Neural cell (in vitro differentiated cells): ENCODE measurements around the gene TNP2. TPM values are rescaled to one million over a fixed set of nuclear protein-coding genes. Genes with fewer than 3 reads are reported as not detected.

Source experiments
- H2AFZ ChIP-seq: fragments of 200-600, 300-800 bp; sonication (generic), shearing (Covaris generic); 2 replicates; pipeline ENCODE4 v1.6.0; 2014; ENCODE audit warnings: low read depth, mild to moderate bottlenecking, antibody characterized with exemption, low read length, moderate library complexity
- H3F3A ChIP-seq: fragments of 200-600 bp; shearing (Covaris generic); 2 replicates; pipeline ENCODE4 v1.6.1; 2016; ENCODE audit warnings: mild to moderate bottlenecking, moderate library complexity, mixed read lengths, antibody characterized with exemption, low read length; ENCODE audit not compliant: insufficient read depth, poor library complexity, severe bottlenecking
- H3K27ac ChIP-seq: fragments of 200-600, 300-800 bp; sonication (generic), shearing (Covaris generic); 2 replicates; pipeline ENCODE4 v1.5.1; 2014; ENCODE audit warnings: mild to moderate bottlenecking, low read length, moderate library complexity
- H3K27me3 ChIP-seq: fragments of 300-800, 200-600 bp; sonication (generic), shearing (Covaris generic); 2 replicates; pipeline ENCODE4 v1.6.0; 2014; ENCODE audit warnings: mild to moderate bottlenecking, low read depth, low read length, moderate library complexity; ENCODE audit not compliant: insufficient read depth
- H3K36me3 ChIP-seq: fragments of 300-800, 200-600 bp; sonication (generic), shearing (Covaris generic); 2 replicates; pipeline ENCODE4 v1.5.1; 2014; ENCODE audit warnings: mild to moderate bottlenecking, antibody characterized with exemption, low read length, moderate library complexity; ENCODE audit not compliant: insufficient read depth
- H3K4me2 ChIP-seq: fragments of 300-800, 200-600 bp; sonication (generic), shearing (Covaris generic); 2 replicates; pipeline ENCODE4 v1.6.0; 2014; ENCODE audit warnings: mild to moderate bottlenecking, low read length
- H3K4me3 ChIP-seq: fragments of 300-800, 200-600 bp; sonication (generic), shearing (Covaris generic); 2 replicates; pipeline ENCODE4 v1.5.1; 2014; ENCODE audit warnings: mild to moderate bottlenecking, low read length, moderate library complexity
- H3K79me2 ChIP-seq: fragments of 200-600 bp; shearing (Covaris generic); replicated peaks from 2 replicates; pipeline ENCODE4 v1.6.0; 2014; ENCODE audit warnings: mild to moderate bottlenecking, low read length, moderate library complexity; ENCODE audit not compliant: insufficient read depth
- H3K9ac ChIP-seq: fragments of 300-800, 200-600 bp; sonication (generic), shearing (Covaris generic); 2 replicates; pipeline ENCODE4 v1.6.1; 2016; ENCODE audit warnings: mild to moderate bottlenecking, low read length, mixed read lengths
- H3K9me2 ChIP-seq: fragments of 200-600 bp; shearing (Covaris generic); 2 replicates; pipeline ENCODE4 v1.6.1; 2016; ENCODE audit warnings: mild to moderate bottlenecking, low read length, mixed read lengths; ENCODE audit not compliant: insufficient read depth
- H3K9me3 ChIP-seq: fragments of 200-600, 300-800 bp; sonication (generic), shearing (Covaris generic); 2 replicates; pipeline ENCODE4 v1.6.1; 2016; ENCODE audit warnings: mild to moderate bottlenecking, mixed run types, low read length, moderate library complexity, mixed read lengths
- H4K20me1 ChIP-seq: fragments of 200-600 bp; shearing (Covaris generic); 2 replicates; pipeline ENCODE4 v1.6.1; 2016; ENCODE audit warnings: mild to moderate bottlenecking, mixed run types; ENCODE audit not compliant: insufficient read depth
- EP300 ChIP-seq: fragments of 450-650 bp; conservative IDR thresholded peaks from 2 replicates; pipeline ENCODE4 v1.6.1; 2014; ENCODE audit warnings: antibody characterized with exemption, mild to moderate bottlenecking, moderate library complexity; ENCODE audit not compliant: poor library complexity, severe bottlenecking
- EZH2 ChIP-seq: fragments of 200-600, 300-800 bp; shearing (Covaris generic), sonication (generic); IDR thresholded peaks from 2 replicates; pipeline ENCODE4 v1.6.1; 2014; ENCODE audit warnings: antibody characterized with exemption, low read length, borderline replicate concordance, mild to moderate bottlenecking; ENCODE audit not compliant: insufficient read depth, poor library complexity, severe bottlenecking
- MXI1 ChIP-seq: fragments of 450-650 bp; conservative IDR thresholded peaks from 2 replicates; pipeline ENCODE4 v1.6.1; 2014; ENCODE audit warnings: antibody characterized with exemption, mild to moderate bottlenecking; ENCODE audit not compliant: poor library complexity, severe bottlenecking
- POLR2AphosphoS5 ChIP-seq: IDR thresholded peaks from 2 replicates; pipeline ENCODE4 v1.6.1; 2012
- RAD21 ChIP-seq: fragments of 450-650 bp; conservative IDR thresholded peaks from 2 replicates; pipeline ENCODE4 v1.6.1; 2014; ENCODE audit warnings: antibody characterized with exemption, mild to moderate bottlenecking, moderate library complexity
- REST ChIP-seq: IDR thresholded peaks from 2 replicates; pipeline ENCODE4 v1.6.1; 2012; ENCODE audit warnings: borderline replicate concordance
- SMC3 ChIP-seq: fragments of 450-650 bp; conservative IDR thresholded peaks from 2 replicates; pipeline ENCODE4 v1.6.1; 2014; ENCODE audit warnings: antibody characterized with exemption, mild to moderate bottlenecking, moderate library complexity; ENCODE audit not compliant: poor library complexity
- TAF1 ChIP-seq: IDR thresholded peaks from 2 replicates; pipeline ENCODE4 v1.6.1; 2012; ENCODE audit warnings: low read depth
- polyA plus RNA-seq: library from polyadenylated mRNA; depleted of rRNA; stranded (reverse); fragments of >200 nt; gene quantifications from 2 replicates; pipeline ENCODE4 v1.2.3, GENCODE V29; 2014
- TF ChIP-seq, protein P1 (sequence below): fragments of 450-650 bp; IDR thresholded peaks from 2 replicates; pipeline ENCODE4 v1.5.1; 2014; ENCODE audit warnings: antibody characterized with exemption, mild to moderate bottlenecking, moderate library complexity; ENCODE audit not compliant: poor library complexity, severe bottlenecking

The TNP2 gene
- polyA plus RNA-seq, 1 donor from 2014 or later: not detected

- no peak overlapping the region for H3K4me3 ChIP-seq
- no peaks in the 10 kb centered on the region for H3K9me2 ChIP-seq
- no peak overlapping the region for H2AFZ ChIP-seq
- H4K20me1 ChIP-seq: no peaks in the 10 kb centered on the region
- no peaks in the 10 kb centered on the region for H3K79me2 ChIP-seq
- no peaks in the 10 kb centered on the region for H3K36me3 ChIP-seq
- no peak overlapping the region for H3K27ac ChIP-seq
- no peaks in the 10 kb centered on the region for H3K27me3 ChIP-seq
- no peak overlapping the region for H3K4me2 ChIP-seq
- no peak overlapping the region for H3K9ac ChIP-seq
- no peaks in the 10 kb centered on the region for H3K9me3 ChIP-seq
- no peaks in the 10 kb centered on the region for H3F3A ChIP-seq
- TF ChIP-seq EZH2 (no peak), REST (no peak), TAF1 (no peak), EP300 (no peak), RAD21 (no peak), SMC3 (no peak), POLR2AphosphoS5 (no peak), MXI1 (no peak)
- TF ChIP-seq, protein P1, sequence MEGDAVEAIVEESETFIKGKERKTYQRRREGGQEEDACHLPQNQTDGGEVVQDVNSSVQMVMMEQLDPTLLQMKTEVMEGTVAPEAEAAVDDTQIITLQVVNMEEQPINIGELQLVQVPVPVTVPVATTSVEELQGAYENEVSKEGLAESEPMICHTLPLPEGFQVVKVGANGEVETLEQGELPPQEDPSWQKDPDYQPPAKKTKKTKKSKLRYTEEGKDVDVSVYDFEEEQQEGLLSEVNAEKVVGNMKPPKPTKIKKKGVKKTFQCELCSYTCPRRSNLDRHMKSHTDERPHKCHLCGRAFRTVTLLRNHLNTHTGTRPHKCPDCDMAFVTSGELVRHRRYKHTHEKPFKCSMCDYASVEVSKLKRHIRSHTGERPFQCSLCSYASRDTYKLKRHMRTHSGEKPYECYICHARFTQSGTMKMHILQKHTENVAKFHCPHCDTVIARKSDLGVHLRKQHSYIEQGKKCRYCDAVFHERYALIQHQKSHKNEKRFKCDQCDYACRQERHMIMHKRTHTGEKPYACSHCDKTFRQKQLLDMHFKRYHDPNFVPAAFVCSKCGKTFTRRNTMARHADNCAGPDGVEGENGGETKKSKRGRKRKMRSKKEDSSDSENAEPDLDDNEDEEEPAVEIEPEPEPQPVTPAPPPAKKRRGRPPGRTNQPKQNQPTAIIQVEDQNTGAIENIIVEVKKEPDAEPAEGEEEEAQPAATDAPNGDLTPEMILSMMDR: no peak
These were observed 39.2 kb downstream of the TNP2 start for GRCh38 chr16:11229906-11230305.

DNA sequence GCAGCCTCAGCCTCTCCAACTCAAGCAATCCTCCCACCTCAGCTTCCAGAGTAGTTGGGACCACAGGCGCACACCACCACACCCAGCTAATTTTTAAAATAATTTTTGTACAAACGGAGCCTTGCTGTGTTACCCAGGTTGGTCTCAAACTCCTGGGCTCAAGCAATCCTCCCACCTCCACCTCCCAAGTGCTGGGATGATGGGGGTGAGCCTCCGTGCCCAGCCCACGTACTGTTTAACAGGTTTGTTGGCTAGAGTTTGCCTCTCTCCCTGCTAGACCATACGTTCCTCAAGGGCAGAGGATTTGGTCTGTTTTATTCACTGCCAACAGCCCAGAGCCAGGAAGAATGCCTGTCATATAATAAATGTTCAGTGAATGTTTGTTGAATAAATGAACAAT lies 39.7 kb downstream of the TNP2 start:
- no peak overlapping the region for H2AFZ ChIP-seq
- no peak overlapping the region for H3K9ac ChIP-seq
- no peak overlapping the region for H3K4me3 ChIP-seq
- no peaks in the 10 kb centered on the region for H4K20me1 ChIP-seq
- no peaks in the 10 kb centered on the region for H3K27me3 ChIP-seq
- no peaks in the 10 kb centered on the region for H3K36me3 ChIP-seq
- no peaks in the 10 kb centered on the region for H3K79me2 ChIP-seq
- no peak overlapping the region for H3K4me2 ChIP-seq
- H3F3A ChIP-seq: no peaks in the 10 kb centered on the region
- no peaks in the 10 kb centered on the region for H3K9me2 ChIP-seq
- no peaks in the 10 kb centered on the region for H3K9me3 ChIP-seq
- TF ChIP-seq RAD21 (no peak), POLR2AphosphoS5 (no peak), EZH2 (no peak)
- H3K27ac ChIP-seq: no peak overlapping the region
